ENCODE results near the gene HES3. TPM values are rescaled to one million over a fixed set of nuclear protein-coding genes. Genes with fewer than 3 reads are reported as not detected.

HES3 gene
- total RNA-seq, 2 experiments from 2014 or later = not detected

DNA sequence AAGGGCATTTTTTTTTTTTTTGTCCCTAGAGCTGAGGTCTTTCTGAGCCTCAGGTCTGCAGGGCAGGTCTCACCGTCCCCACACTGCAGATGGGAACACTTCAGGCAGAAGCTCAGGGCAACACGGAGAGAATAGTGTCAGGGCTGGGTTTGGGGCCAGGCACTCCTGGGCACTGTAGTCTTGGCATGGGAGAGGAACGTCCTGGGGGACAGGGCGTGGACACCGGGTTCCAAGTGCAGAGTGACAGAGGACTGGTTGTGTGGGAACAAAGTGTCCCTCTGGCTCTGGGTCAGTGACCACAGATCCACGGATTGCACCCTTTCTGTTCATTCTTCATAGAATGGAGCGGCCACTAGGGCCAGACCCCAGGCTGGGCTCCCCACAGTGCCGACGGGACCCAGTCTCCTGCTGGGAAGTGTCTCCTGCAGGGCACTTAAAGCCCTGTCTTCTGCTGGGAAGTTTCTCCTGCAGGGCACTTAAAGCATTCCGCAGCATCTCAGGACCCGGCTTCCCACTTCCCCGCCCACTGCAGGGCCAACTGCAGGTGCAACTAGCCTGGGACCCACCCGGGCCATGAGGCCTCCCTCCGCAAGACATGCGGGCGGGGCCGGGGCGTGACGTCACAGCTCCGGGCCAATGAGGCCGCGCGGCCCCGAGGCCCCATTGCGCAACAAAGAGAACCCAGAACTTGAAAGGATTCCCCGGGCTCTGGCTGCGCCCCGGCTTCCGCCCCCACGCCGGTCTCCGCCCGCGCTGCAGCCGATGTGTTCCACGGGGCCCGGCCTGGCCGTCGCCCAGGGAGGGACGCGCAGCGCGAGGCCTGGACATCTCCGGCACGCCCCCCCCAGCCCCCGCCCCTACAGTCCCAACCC is 15.7 kb downstream of the HES3 start:
- peak; percentile 88 for DNase-seq
- Mint-ChIP-seq H3K27ac (no peak overlapping the region), H3K36me3 (ENCODE audit: low read depth) (no peaks in the 10 kb centered on the region), H3K4me1 (ENCODE audit: low read depth) (peaks cover 16% of the 10 kb centered on the region), H3K4me3 (peak overlapping the region; percentile 31), H3K9me3 (ENCODE audit: insufficient read depth) (no peaks in the 10 kb centered on the region), H3K27me3 (ENCODE audit: low read depth) (peaks cover 13% of the 10 kb centered on the region)
- CTCF ChIA-PET = interaction anchor here (1.5 to 2.0 kb wide), 3 partner anchors 13 to 100 kb away, joined by 3 to 18 read pairs (median 4); no protein-coding TSS in a partner anchor
- POLR2A ChIA-PET = no interaction called here
- ATAC-seq = peak; percentile 76

DNA sequence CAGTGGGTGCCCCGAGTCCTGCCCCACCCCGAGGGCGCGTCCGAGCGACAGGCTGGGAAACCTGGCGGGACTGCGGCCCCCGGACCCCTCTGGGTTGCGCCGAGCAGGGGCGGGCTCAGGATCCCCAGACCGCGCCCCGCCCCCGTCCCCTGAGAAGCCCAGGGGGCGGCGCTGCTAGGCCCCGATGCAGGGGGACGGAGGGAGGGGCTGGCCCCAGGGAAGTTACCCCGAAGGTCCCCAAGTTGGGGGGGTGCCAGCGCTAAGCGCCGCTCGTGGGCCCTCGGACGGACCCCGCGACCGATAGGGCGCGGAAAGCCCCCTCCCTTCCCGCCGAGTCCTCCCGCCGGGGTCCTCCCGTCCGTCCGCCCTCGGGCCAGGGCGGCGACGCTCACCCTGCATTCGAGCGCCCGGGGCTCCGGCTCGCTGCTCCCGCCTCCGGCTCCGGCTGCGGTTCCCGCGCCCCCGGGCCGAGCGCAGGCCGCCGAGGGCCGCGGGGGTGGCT is 16.5 kb downstream of the HES3 start:
- CTCF ChIA-PET = interaction anchor here (1.5 to 2.0 kb wide), 3 partner anchors 14 to 16 kb away, joined by 3 to 18 read pairs (median 5); no protein-coding TSS in a partner anchor
- no peak overlapping the region for H3K4me3 Mint-ChIP-seq
- ATAC-seq = peak; percentile 38
- POLR2A ChIA-PET = no interaction called here
- no peak overlapping the region for H3K27ac Mint-ChIP-seq
- H3K9me3 Mint-ChIP-seq (ENCODE audit: insufficient read depth) = no peaks in the 10 kb centered on the region
- peak; percentile 32 for DNase-seq
- peaks cover 16% of the 10 kb centered on the region for H3K4me1 Mint-ChIP-seq (ENCODE audit: low read depth)
- H3K36me3 Mint-ChIP-seq (ENCODE audit: low read depth) = no peaks in the 10 kb centered on the region
- H3K27me3 Mint-ChIP-seq (ENCODE audit: low read depth) = peaks cover 13% of the 10 kb centered on the region

DNA sequence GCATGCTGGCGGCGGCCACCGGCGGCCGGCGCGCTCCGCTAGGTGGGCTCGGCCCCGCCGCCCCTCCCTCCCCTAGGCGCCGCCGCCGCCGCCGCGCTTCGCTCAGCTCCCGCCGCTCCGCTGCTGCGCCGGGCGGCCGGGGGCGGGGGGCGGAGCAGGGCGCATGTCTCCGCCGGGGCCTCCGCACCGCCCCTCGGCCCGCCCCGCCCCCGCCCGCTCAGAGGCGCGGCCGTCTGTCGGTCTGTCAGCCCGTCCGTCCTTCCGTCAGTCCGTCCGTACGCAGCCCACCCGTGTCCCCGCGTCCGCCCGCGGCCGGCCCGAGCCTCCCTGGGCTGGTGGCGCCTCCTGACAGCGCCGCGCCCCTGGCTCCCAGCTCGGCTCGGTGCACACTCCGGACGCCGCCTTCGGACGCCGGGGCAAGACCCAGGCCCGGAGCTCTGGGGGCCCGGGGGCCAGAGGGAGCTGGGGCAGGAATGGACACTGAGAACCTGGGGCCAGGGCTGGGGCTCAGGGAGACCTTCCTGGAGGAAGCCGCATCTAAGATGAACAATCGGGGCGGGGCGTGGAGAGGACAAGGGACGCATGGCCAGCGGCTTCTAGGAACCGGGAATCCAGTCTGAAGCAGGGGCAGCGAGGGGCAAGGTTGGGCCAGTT is 17.1 kb downstream of the HES3 start, which contains the start of gene GPR153:
Gene GPR153, minus strand, starts transcription at position 138 of the 654 bp plus-strand sequence. CDS start 6,193 bp downstream, outside the sequence.
- POLR2A ChIA-PET = no interaction called here
- H3K27me3 Mint-ChIP-seq (ENCODE audit: low read depth) = peaks cover 13% of the 10 kb centered on the region
- peak; percentile 68 for ATAC-seq

DNA sequence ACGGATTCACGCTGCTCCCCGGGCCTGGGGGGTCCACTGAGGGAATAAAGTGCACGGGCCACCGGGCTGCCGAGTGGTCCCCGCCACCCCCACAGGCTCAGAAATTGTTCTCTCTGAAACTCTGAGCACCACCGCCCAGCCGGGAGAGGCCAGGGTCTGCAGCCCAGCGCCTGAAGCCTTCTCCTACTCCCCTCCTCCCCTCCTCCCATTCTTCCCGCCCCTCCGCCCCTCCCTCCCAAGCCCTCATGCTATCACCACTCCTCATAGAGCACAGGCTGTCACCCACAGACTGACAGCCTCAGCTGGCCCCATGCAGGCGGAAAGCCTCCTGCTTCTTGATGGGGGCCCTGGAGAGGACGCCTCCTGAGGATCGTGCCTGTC is 17.6 kb downstream of the HES3 start:
- Mint-ChIP-seq H3K27me3 (ENCODE audit: low read depth) (peaks cover 13% of the 10 kb centered on the region), H3K27ac (no peak overlapping the region), H3K4me1 (ENCODE audit: low read depth) (peaks cover 16% of the 10 kb centered on the region), H3K36me3 (ENCODE audit: low read depth) (no peaks in the 10 kb centered on the region), H3K9me3 (ENCODE audit: insufficient read depth) (no peaks in the 10 kb centered on the region), H3K4me3 (peak overlapping the region; percentile 65)
- CTCF ChIA-PET = interaction anchor here (1.7 kb wide), 1 partner anchor 15 kb away, joined by 5 read pairs; no protein-coding TSS in a partner anchor
- ATAC-seq = no peak
- DNase-seq = no peak
- POLR2A ChIA-PET = no interaction called here

More for the DNA sequence above, 17.1 kb downstream of the HES3 start, which contains the start of gene GPR153:
- Mint-ChIP-seq H3K36me3 (ENCODE audit: low read depth) (no peaks in the 10 kb centered on the region), H3K4me3 (peak within 1 kb of the TSS; percentile 65), H3K27ac (no peak within 1 kb of the TSS), H3K4me1 (ENCODE audit: low read depth) (peaks cover 16% of the 10 kb centered on the region), H3K9me3 (ENCODE audit: insufficient read depth) (no peaks in the 10 kb centered on the region)
- CTCF ChIA-PET = interaction anchor here (1.5 to 1.7 kb wide), 2 partner anchors 15 to 16 kb away, joined by 3 to 5 read pairs; no protein-coding TSS in a partner anchor
- peak; percentile 52 for DNase-seq

DNA sequence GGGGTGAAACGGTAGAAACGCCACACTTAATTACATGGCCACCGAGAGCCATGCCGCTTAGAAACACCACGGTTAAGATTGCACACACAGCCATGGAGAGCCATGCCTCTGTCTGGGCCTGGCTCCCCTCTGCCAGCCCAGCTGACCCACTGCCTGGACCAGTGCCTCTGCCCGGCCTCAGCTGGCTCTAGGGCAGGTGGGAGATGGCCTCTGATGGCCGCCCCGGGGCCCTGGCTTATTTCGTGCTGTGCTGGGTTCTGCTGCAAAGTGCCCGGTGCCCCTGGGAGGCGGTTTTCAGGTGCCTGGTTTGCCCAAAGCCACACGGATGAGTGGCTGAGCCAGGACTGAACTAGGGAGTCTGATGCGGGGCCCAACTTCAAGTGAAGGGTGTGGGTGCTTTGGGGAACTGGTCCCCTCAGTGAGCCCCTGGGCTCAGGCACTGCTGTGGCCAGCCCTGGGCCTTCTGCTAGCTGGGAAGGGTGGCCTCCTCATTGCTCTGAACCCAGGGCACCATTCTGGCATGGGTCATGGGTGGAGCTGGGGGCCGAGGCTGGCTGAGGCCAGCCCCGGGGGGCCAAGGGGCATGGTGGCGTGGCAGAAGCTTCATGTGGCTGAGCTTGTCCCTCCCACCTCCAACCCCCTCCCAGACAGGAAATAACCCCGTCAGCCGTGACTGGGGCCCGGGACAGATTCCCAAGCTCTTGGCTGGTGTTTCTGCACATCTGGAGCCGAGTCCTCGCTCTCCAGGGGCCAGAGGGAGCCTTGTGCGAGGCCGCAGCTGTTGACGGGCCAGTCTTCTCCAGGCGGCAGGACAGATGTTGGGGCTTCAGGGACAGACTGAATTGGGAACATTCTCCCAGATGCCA is 18.8 kb downstream of the HES3 start:
- peaks cover 13% of the 10 kb centered on the region for H3K27me3 Mint-ChIP-seq (ENCODE audit: low read depth)
- H3K36me3 Mint-ChIP-seq (ENCODE audit: low read depth) = no peaks in the 10 kb centered on the region
- H3K4me1 Mint-ChIP-seq (ENCODE audit: low read depth) = peaks cover 16% of the 10 kb centered on the region
- no peak for DNase-seq
- ChIA-PET POLR2A (no interaction called here), CTCF (interaction anchor here (0.9 to 1.4 kb wide), 3 partner anchors 16 to 99 kb away, joined by 3 to 4 read pairs (median 3); no protein-coding TSS in a partner anchor)
- no peak overlapping the region for H3K27ac Mint-ChIP-seq
- ATAC-seq = no peak
- no peaks in the 10 kb centered on the region for H3K9me3 Mint-ChIP-seq (ENCODE audit: insufficient read depth)
- no peak overlapping the region for H3K4me3 Mint-ChIP-seq

DNA sequence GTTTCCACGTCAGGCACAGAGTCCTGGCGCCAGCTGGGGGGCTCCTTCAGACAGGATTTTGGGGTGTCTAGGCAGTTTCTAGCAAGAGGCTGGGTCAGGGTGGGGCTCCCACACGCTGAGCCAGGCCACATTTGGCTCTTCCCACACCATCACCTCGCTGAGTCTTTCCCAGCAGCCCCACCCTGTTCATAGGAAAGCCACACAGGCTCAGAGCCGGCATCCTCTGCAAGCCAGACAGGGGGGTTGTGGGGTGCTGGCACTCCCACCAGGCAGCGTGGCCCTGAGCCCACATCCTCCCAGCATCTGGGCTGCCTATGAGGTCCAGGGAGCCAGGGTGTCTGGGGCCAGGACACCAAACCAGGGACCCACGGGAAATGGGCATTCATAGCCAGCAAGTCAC is 19.7 kb downstream of the HES3 start:
- DNase-seq (no peak), ATAC-seq (no peak)
- Mint-ChIP-seq H3K4me3 (no peak overlapping the region), H3K9me3 (ENCODE audit: insufficient read depth) (no peaks in the 10 kb centered on the region), H3K36me3 (ENCODE audit: low read depth) (no peaks in the 10 kb centered on the region), H3K27ac (no peak overlapping the region), H3K4me1 (ENCODE audit: low read depth) (peaks cover 16% of the 10 kb centered on the region), H3K27me3 (ENCODE audit: low read depth) (peaks cover 12% of the 10 kb centered on the region)
- POLR2A ChIA-PET = no interaction called here
- CTCF ChIA-PET = interaction anchor here (1.4 kb wide), 1 partner anchor 17 kb away, joined by 4 read pairs; no protein-coding TSS in a partner anchor

DNA sequence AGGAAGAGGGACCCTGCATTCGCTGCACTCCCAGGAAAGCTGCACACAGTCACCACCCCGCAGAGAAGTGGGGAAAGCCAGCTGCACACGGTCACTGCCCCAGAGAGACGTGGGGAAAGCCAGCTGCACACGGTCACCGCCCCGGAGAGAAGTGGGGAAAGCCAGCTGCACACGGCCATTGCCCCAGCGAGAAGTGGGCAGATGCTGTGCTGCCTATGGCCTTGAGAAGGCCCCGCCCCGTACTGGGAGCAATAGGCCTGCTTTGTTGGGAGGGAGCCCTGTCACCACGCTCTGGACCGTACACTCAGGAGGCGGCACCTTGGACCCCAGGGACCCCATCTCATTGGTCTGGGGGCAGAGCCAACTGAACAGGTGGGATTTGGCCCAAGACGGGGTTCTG is 21.2 kb downstream of the HES3 start:
- Mint-ChIP-seq H3K27ac (no peak overlapping the region), H3K4me1 (ENCODE audit: low read depth) (peaks cover 14% of the 10 kb centered on the region), H3K27me3 (ENCODE audit: low read depth) (peaks cover 8% of the 10 kb centered on the region), H3K4me3 (no peak overlapping the region), H3K9me3 (ENCODE audit: insufficient read depth) (no peaks in the 10 kb centered on the region), H3K36me3 (ENCODE audit: low read depth) (no peaks in the 10 kb centered on the region)
- POLR2A ChIA-PET = no interaction called here
- ATAC-seq (no peak), DNase-seq (no peak)
- CTCF ChIA-PET = interaction anchor here (1.0 kb wide), 1 partner anchor 60 kb away, joined by 4 read pairs; no protein-coding TSS in a partner anchor

DNA sequence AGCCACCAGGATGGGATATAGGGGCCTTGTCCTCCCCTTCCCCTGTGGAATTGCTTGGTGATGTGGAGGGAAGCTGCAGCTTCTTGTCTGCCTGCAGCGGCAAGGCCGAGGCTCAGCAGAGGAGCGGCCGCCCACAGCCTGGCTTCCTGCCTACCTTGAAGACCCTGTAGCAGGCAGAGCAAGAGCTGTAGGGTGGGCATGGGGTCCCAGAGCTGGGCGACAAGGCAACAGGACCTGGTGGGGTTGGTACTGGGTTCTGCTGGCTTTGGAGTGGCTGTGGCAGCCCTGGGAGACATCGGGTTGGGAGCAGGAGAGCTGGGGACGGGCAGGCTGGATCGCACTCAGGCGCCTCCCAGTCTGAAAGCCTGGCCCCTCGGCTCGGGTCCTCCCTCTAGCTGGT is 22.7 kb downstream of the HES3 start:
- H3K27ac Mint-ChIP-seq = no peak overlapping the region
- H3K27me3 Mint-ChIP-seq (ENCODE audit: low read depth) = peaks cover 5% of the 10 kb centered on the region
- no peak for ATAC-seq
- ChIA-PET POLR2A (interaction anchor here (0.9 kb wide), 1 partner anchor 8 kb away, joined by 3 read pairs; no protein-coding TSS in a partner anchor), CTCF (no interaction called here)
- no peak for DNase-seq
- H3K4me1 Mint-ChIP-seq (ENCODE audit: low read depth) = peaks cover 14% of the 10 kb centered on the region
- no peaks in the 10 kb centered on the region for H3K36me3 Mint-ChIP-seq (ENCODE audit: low read depth)
- no peaks in the 10 kb centered on the region for H3K9me3 Mint-ChIP-seq (ENCODE audit: insufficient read depth)
- no peak overlapping the region for H3K4me3 Mint-ChIP-seq

DNA sequence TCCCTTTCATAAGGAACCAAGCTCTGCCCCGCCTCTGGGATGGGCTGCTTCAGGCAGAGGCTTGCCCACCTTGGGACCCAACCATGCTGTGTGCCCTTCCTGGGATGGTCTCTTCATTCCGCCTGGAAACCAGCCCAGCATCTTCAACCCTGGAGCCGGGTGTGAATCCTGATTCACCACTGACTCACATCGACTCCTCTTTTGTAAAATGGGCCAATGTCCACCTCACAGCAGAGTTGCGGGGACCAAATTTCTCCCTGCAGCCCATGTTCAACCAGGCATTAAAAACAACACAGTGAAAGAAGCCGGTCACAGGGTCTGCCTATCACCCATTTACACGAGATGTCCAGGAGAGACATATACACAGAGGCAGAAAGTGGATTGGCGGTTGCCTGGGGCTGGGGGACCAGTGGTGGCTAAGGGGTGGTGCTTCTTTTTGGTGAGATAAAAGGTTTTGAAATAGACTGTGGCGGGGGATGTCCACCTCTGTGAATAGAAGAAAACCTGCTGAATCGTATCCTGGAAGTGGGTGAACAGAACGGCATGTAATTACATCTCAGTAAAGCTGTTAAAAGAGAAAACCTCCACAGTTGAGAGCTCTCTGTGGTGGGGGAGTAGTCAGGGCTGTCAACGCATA is 23.8 kb downstream of the HES3 start:
- Mint-ChIP-seq H3K27me3 (ENCODE audit: low read depth) (no peaks in the 10 kb centered on the region), H3K27ac (peak overlapping the region; percentile 20), H3K36me3 (ENCODE audit: low read depth) (no peaks in the 10 kb centered on the region), H3K9me3 (ENCODE audit: insufficient read depth) (no peaks in the 10 kb centered on the region), H3K4me3 (no peak overlapping the region), H3K4me1 (ENCODE audit: low read depth) (peaks cover 9% of the 10 kb centered on the region)
- ATAC-seq (no peak), DNase-seq (no peak)
- ChIA-PET POLR2A (interaction anchor here (0.9 kb wide), 1 partner anchor 9 kb away, joined by 3 read pairs; no protein-coding TSS in a partner anchor), CTCF (interaction anchor here (1.4 to 1.6 kb wide), 2 partner anchors 21 to 138 kb away, joined by 4 to 8 read pairs; no protein-coding TSS in a partner anchor)

DNA sequence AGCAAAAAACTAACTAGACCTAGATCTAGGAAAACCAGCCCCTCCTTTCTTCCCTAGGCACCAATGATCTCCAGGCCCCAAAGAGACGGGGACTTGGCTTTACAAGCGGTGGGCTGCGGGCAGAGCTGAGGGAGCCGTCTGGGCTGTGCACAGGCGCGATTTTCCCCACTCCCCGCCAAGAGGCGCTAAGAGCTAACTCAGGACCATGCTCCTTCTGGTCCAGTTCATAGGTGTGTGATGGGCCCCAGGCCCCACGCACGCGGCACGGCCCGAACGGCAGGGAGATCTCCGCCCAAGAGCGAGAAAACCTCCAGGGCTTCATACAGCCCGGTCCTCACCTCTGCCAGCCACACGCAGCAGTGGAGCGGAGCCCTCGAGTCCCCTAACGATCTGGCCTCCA is 24.4 kb downstream of the HES3 start:
- no peaks in the 10 kb centered on the region for H3K9me3 Mint-ChIP-seq (ENCODE audit: insufficient read depth)
- no peak overlapping the region for H3K4me3 Mint-ChIP-seq
- H3K27ac Mint-ChIP-seq = no peak overlapping the region
- ATAC-seq = no peak
- ChIA-PET CTCF (interaction anchor here (1.4 to 1.6 kb wide), 2 partner anchors 22 to 137 kb away, joined by 4 to 8 read pairs; no protein-coding TSS in a partner anchor), POLR2A (no interaction called here)
- DNase-seq = no peak
- H3K27me3 Mint-ChIP-seq (ENCODE audit: low read depth) = no peaks in the 10 kb centered on the region
- peaks cover 7% of the 10 kb centered on the region for H3K4me1 Mint-ChIP-seq (ENCODE audit: low read depth)
- no peaks in the 10 kb centered on the region for H3K36me3 Mint-ChIP-seq (ENCODE audit: low read depth)
